Measurements from ENCODE around the gene SNX3. TPM values are rescaled to one million over a fixed set of nuclear protein-coding genes. Genes with fewer than 3 reads are reported as not detected.

The SNX3 gene
- total RNA-seq, 1 donor from 2014 or later = 78.0 TPM

DNA sequence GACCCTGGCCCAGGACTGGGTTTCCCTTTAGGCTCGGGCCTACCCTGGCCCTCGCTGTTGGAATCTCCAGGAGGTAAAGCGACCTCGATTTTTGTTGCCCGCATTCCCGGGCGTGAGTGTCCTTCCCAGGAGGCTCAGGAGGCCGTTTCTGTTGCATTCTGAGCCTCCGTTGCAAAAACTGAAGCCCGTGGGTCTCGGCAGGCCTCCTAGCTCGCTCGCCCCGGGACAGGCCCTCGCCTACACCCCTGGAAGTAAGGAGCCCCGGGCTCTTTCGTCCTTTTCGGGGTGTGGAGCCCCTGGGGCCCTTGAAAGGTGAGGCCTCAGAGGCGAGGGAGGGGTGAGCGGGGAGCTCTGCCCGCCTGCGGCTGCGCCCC lies 92.8 kb downstream of the SNX3 start:
- no peak overlapping the region for H3K27ac Mint-ChIP-seq
- peaks cover 91% of the 10 kb centered on the region for H3K27me3 Mint-ChIP-seq
- intact Hi-C loops (cut with micrococcal nuclease) = loop anchor here (2.0 to 5.0 kb wide), 2 partner anchors 33 to 676 kb away; partner anchors contain the start of gene SOBP
- H3K4me3 Mint-ChIP-seq = no peak overlapping the region
- DNase-seq = peak; percentile 60
- peaks cover 11% of the 10 kb centered on the region for H3K36me3 Mint-ChIP-seq (ENCODE audit: low read depth)
- peaks cover 14% of the 10 kb centered on the region for H3K9me3 Mint-ChIP-seq
- peaks cover 18% of the 10 kb centered on the region for H3K4me1 Mint-ChIP-seq

DNA sequence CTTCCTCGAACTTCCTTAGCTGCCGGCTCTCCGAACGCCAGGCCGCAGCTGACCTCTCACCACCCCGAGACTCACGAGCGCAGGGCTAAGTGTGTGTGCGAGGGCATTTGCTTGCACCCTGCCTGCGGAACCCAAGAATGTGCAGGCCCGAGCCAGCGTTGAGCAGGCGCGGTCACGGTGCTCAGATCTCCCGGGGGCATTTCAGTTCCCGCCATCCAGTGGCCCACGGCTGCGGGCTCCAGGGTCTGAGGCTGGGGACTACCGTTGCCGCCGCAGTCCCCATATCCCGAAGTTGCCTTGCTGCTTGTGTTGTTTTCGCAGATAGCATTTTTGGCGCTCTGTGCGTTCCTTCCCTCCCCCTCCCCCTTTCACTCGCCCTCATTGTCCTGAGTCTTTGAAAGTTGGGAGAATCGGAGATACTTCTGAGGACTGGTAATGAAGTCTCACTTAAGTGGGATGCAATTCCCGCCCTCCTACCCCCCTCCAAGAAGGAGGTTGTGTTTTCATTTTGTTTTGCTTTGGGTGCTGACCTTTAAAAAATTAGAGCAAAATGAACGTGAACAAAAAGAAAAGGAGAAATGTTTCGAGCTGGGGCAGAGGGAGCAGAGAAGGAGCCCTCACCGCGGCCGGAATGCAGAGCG lies 93.3 kb downstream of the SNX3 start:
- no peak overlapping the region for H3K4me3 Mint-ChIP-seq
- H3K27ac Mint-ChIP-seq = peak overlapping the region; percentile 68
- H3K4me1 Mint-ChIP-seq = peaks cover 18% of the 10 kb centered on the region
- peaks cover 11% of the 10 kb centered on the region for H3K36me3 Mint-ChIP-seq (ENCODE audit: low read depth)
- peaks cover 14% of the 10 kb centered on the region for H3K9me3 Mint-ChIP-seq
- DNase-seq = peak; percentile 59
- intact Hi-C loops (cut with micrococcal nuclease) = loop anchor here (2.0 to 5.0 kb wide), 2 partner anchors 33 to 675 kb away; partner anchors contain the start of gene SOBP
- peaks cover 91% of the 10 kb centered on the region for H3K27me3 Mint-ChIP-seq

DNA sequence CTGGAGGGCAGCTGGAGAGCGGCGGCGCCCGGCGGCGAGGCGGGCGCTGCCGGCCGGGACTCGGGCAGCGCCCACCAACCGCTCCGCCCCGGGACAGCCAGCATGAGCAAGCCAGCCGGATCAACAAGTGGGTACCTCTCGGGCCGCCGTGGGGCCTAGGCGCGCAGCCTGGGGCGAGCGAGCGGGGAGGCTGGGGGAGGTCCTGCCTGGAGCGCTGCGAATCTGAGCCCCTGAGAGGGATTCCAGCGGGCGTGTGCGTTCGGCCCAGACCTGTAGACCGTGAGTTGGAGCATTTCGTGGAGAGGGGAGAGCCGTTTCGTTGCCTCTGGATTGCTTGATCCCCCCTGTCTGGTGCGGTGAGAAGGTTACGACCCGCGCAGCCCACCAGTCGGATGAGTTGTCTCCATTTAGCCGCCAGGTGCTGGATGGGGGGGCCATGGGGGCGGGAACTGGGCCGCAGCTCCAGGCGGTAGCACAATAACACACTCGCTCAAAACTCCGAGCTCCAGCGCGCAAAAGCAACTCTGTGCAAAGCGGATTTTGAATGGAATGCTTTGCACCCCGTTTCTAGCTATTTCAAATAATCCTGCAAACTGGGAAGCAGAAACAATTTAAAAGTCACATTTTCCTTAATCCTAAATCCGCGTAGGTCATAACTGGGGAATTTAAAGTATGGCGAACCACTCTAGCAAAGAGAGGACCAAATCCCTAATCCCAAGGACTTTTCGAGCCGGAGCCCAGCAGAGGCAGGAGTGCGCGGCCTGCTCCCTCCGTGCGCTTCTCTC lies 94.0 kb downstream of the SNX3 start:
- no peak overlapping the region for H3K4me3 Mint-ChIP-seq
- peaks cover 11% of the 10 kb centered on the region for H3K36me3 Mint-ChIP-seq (ENCODE audit: low read depth)
- intact Hi-C loops (cut with micrococcal nuclease) = loop anchor here (5.0 kb wide), 1 partner anchor 675 kb away; the partner anchor contains the start of gene SOBP
- DNase-seq = peak; percentile 60
- H3K4me1 Mint-ChIP-seq = peaks cover 18% of the 10 kb centered on the region
- H3K27me3 Mint-ChIP-seq = peaks cover 90% of the 10 kb centered on the region
- H3K9me3 Mint-ChIP-seq = peaks cover 14% of the 10 kb centered on the region
- peak overlapping the region; percentile 68 for H3K27ac Mint-ChIP-seq

DNA sequence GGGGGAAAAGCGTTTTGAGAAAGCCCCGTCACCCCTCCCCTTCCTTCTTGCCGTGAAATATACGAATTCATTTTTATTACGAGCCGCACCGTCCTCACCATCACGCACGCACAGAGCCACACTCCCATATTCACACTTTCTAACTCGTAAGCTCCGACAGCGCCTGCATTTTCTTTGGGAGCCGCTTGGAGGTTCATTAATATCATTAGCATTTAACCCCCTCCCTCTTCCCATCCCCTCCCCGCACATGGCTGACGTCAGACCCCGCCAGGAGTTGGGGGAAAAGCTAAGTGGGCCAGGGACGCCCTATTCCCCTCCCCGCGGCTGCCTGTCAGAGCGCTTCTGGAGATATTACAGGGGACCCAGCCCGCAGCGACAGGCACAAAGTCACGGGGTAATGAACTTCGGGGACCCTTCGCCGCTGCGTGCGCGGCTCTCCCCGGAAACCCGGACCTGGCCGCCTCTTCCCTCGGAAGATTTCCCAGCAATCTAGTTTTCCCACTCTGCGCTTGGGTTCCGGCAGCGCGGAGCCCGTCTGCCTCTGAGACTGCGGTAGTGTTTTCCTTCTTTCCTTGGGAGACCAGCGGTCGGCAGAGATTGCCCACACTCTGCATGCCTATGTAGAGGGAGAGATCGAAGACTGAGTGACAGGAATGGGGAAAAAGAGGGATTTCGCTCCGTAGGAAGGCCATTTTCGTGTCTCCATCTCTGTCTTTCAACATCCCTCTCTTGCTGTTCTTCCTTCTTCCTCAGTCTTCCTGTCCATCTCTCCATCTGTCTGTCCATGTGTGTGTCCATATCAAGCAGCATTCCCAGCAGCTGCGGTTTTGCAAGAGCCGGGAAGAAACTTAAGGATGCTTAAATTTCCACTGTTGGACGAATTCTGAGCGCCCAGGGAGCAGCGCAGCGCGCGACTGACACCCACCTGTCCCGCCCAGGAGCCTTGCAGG lies 94.9 kb downstream of the SNX3 start, which contains the start of gene NR2E1:
Gene NR2E1 (plus strand): TSS at position 309 of the 950 bp plus-strand sequence. CDS start 744 bp downstream, outside the sequence.
- peak within 1 kb of the TSS; percentile 24 for H3K4me3 Mint-ChIP-seq
- peaks cover 14% of the 10 kb centered on the region for H3K9me3 Mint-ChIP-seq
- H3K27ac Mint-ChIP-seq = peak within 1 kb of the TSS; percentile 88
- DNase-seq = peak; percentile 60
- peaks cover 90% of the 10 kb centered on the region for H3K27me3 Mint-ChIP-seq
- peaks cover 16% of the 10 kb centered on the region for H3K4me1 Mint-ChIP-seq
- peaks cover 11% of the 10 kb centered on the region for H3K36me3 Mint-ChIP-seq (ENCODE audit: low read depth)
- intact Hi-C loops (cut with micrococcal nuclease) = loop anchor here (5.0 kb wide), 1 partner anchor 674 kb away; the partner anchor contains the start of gene SOBP

DNA sequence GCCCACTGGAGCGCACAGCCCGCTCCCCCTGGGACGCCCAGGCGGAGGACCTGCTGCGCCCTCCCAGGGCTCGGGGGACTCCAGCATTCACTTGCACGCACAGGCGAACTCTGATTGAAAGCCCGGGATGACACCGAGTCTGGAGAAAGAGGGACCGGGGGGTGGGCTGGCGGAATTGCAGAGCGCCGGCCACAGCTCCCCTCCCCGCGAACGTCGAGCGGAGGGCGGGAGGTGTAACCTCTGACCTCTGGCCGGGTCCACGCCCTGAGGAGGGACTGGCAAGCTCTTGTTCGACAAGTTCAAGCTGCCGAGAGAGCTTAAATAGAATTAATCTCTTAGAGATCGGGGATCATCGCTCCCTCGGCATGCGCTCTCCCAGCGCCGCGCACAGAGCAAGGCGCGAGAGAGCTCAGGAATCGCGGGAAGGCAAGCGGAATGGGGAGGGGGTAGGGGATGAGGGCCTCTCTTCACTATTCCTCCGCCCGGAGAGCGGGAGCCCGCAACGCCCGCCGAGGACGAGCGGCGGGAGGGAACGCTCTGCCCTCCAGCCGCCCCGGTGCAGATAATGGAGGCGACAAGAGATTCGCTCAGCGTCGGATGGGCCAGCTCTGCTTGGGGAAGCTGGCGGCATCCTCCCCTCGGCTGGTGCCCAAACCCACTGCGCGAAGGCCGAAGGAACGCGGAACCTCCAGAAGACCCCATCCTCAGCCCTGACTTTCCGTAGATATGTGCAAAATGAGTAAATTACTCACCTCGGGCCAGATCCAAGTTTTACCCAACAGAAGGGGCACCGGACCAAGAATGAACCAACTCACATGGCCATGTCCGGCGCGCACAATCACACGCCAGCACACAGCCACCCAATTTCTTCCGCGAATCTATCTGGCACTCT lies 95.8 kb downstream of the SNX3 start:
- Mint-ChIP-seq H3K36me3 (ENCODE audit: low read depth) (peaks cover 9% of the 10 kb centered on the region), H3K27me3 (peaks cover 91% of the 10 kb centered on the region), H3K27ac (peak overlapping the region; percentile 88), H3K4me1 (peaks cover 16% of the 10 kb centered on the region), H3K9me3 (peaks cover 14% of the 10 kb centered on the region), H3K4me3 (peak overlapping the region; percentile 24)
- DNase-seq = peak; percentile 59
- intact Hi-C loops (cut with micrococcal nuclease) = loop anchor here (1.0 to 5.0 kb wide), 2 partner anchors 49 to 673 kb away; partner anchors contain the start of gene SOBP

DNA sequence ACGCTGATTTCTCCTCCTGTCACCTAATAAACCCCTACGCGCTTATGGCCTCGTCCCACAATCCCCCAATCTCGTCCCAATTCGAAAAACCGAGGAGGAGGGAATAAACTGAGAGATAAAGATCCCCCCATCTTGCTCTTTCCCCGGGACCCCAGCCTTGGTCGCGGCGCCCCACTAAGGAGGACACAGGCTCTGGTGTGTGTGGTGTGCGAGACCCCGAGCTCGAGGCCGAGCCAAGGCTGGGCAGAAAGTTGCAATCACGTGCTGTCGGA lies 96.4 kb downstream of the SNX3 start:
- peaks cover 16% of the 10 kb centered on the region for H3K4me1 Mint-ChIP-seq
- no peak for DNase-seq
- no peak overlapping the region for H3K4me3 Mint-ChIP-seq
- peaks cover 91% of the 10 kb centered on the region for H3K27me3 Mint-ChIP-seq
- intact Hi-C loops (cut with micrococcal nuclease) = loop anchor here (1.0 kb wide), 1 partner anchor 48 kb away; no protein-coding TSS in a partner anchor
- H3K36me3 Mint-ChIP-seq (ENCODE audit: low read depth) = peaks cover 9% of the 10 kb centered on the region
- no peak overlapping the region for H3K27ac Mint-ChIP-seq
- H3K9me3 Mint-ChIP-seq = peaks cover 14% of the 10 kb centered on the region

DNA sequence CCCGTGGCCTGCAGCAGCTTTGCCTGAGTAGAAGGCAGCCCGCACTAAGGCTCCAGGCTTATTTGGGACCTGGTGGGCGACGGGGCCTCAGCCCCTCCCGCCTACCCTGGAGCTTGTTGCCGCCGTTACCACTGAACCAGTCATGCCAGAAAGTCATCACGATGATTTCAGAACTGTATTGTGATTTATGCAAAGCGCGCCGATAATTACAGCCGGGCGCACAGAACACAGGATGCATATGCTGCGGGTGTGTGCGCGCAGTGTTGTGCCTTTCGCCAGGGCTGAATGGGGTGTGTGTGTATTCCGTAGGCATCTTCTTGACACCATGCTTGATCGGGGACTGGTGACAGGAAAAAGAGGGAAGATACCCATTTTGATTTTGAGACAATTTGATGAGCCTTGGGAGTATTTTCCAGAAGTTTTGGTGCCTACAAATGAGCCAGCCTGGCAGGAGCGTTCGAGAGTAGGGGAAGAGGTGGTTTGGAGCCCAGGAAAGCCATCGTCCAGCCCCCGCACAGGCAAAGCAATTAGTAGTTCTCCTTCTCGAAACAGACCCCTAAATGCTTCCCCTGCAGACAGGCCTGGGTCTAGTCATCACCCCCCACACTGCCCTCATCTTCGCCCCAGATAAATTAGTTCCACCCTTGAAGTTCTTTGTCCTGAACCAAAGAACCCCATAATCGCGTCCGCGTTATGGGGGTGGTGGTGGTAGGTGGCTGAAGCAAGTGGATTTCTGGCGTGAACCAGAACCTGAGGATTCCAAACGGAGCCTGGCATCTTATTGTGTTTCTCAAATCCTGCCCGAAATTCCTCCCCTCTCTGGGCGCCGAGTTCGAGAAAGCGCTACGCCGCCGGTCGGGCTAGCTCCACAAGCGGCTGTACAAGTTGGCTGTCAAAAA lies 96.9 kb downstream of the SNX3 start:
- Mint-ChIP-seq H3K9me3 (peaks cover 14% of the 10 kb centered on the region), H3K27ac (peak overlapping the region; percentile 52), H3K36me3 (ENCODE audit: low read depth) (peaks cover 6% of the 10 kb centered on the region), H3K4me3 (no peak overlapping the region), H3K27me3 (peaks cover 90% of the 10 kb centered on the region), H3K4me1 (peaks cover 12% of the 10 kb centered on the region)
- intact Hi-C loops (cut with micrococcal nuclease) = loop anchor here (1.0 kb wide), 1 partner anchor 48 kb away; no protein-coding TSS in a partner anchor
- DNase-seq = peak; percentile 57

DNA sequence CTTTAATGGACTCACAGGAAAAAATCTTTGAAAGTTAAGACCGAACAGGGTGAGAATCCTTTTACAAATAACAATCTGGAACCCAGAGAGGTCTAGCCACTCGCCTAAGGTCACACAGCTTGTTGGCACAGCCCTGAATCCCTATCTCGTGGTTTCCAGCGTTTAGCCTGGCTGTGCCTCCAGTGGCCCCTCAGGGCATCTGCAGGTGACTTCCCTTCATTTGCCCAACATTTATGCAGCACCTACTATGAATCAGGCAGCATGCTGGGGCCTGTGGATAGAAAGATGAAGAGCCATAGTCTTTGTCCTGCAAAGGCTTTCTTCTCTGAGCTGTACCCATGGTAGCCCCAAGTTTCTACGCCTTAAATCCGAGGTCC lies 97.6 kb downstream of the SNX3 start:
- H3K4me1 Mint-ChIP-seq = peaks cover 13% of the 10 kb centered on the region
- peaks cover 93% of the 10 kb centered on the region for H3K27me3 Mint-ChIP-seq
- no peak for DNase-seq
- intact Hi-C loops (cut with micrococcal nuclease) = no loop called here
- H3K27ac Mint-ChIP-seq = no peak overlapping the region
- no peak overlapping the region for H3K4me3 Mint-ChIP-seq
- peaks cover 6% of the 10 kb centered on the region for H3K36me3 Mint-ChIP-seq (ENCODE audit: low read depth)
- H3K9me3 Mint-ChIP-seq = peaks cover 14% of the 10 kb centered on the region

DNA sequence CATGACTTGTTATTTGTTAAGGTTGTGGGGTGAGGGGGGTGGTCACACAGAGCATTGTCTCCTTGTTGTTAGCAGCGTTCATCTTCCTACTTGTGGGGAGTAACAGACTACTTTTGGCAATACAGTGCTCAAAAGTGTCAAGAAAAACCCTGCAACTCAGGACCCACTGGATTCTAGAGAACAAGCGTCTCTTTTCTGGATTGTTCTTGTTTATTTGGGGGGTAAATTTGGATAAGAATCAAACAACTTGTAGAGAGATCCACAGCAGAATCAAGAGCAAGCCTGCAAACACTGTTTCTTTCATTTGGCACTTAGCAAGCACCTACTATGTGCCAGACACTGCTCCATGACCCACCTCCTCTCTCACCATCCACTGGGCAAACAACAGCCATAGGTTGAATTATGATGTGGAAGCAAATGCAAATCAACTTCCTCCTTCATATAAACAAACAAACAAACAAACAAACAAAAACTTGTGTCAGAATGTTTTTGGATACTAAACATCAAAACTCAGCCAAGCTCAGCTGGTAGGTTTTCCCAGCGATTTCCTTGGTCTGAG lies 99.0 kb downstream of the SNX3 start:
- H3K27me3 Mint-ChIP-seq = peaks cover 88% of the 10 kb centered on the region
- no peak overlapping the region for H3K27ac Mint-ChIP-seq
- H3K4me3 Mint-ChIP-seq = no peak overlapping the region
- intact Hi-C loops (cut with micrococcal nuclease) = no loop called here
- H3K4me1 Mint-ChIP-seq = peaks cover 11% of the 10 kb centered on the region
- DNase-seq = no peak
- peaks cover 8% of the 10 kb centered on the region for H3K36me3 Mint-ChIP-seq (ENCODE audit: low read depth)
- peaks cover 17% of the 10 kb centered on the region for H3K9me3 Mint-ChIP-seq
